Mammary epithelial cell (primary cell): ENCODE measurements around the gene MMP13.

Experiments
- CTCF ChIP-seq, 2 donors: IDR thresholded peaks in 1 of 2; conservative IDR thresholded peaks in 1 of 2; 2 replicates each; pipeline ENCODE4 v1.5.1; 2011 to 2012; ENCODE audit warnings: inconsistent platforms in 2 of 2, low read length in 2 of 2, mild to moderate bottlenecking in 2 of 2, control low read depth in 1 of 2, low read depth in 1 of 2; ENCODE audit not compliant: insufficient read depth in 1 of 2; ENCODE audit errors: extremely low read depth in 1 of 2
- EZH2 ChIP-seq: IDR thresholded peaks from 2 replicates; pipeline ENCODE4 v1.6.1; 2012; ENCODE audit warnings: low read length, inconsistent platforms, borderline replicate concordance

GRCh38 chr11:102915044-102915375 lies 40.5 kb downstream of the MMP13 start:
- no peak for TF ChIP-seq CTCF (conservative IDR thresholded peaks at IDR 0.05 in 1 of 2, IDR thresholded peaks at IDR 0.05 in 1 of 2; ENCODE audit: extremely low read depth in 1 of 2, insufficient read depth in 1 of 2, low read depth in 1 of 2, low read length in 2 of 2)
- TF ChIP-seq EZH2, result no peak
